Measurements from ENCODE around the gene LRCH1. TPM values are rescaled to one million over a fixed set of nuclear protein-coding genes. Genes with fewer than 3 reads are reported as not detected.

LRCH1 gene
- total and polyA plus RNA-seq, 7 donors = 1.7 to 7.9 (median 4.1) TPM

DNA sequence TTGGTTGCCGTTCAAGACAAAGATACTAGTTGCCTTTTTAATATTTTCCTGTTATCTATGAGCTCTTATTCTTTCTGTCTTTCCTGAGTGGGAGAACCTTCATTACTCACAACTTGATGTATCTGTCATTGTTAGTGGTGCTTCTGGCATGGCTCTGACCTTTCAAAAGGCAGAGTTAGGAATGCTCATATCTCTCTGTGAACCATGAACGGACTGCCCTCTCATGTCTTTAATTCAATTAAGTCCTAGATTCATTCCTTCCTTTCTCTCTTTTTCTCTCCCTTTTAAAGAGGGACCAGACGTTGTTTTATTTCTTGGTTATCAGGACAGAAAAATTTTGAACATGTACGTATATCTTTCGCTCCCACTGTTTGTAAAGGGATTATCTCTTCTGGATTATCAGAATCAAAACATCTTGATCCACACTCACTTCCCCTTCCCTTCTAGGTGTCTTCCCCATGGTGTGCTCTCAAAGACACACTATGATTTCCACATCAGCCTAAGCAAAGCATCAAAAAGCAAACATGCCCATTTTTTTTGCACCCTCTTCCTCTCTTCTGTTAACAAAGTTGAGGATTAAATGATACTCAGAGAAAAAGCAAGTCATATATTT lies 90.3 kb downstream of the LRCH1 start:
- peaks cover 48% of the 10 kb centered on the region for H3K4me1 ChIP-seq
- no peaks in the 10 kb centered on the region for H3K9me3 ChIP-seq
- intact Hi-C loops (cut with DNase I) = no loop called here
- TF ChIP-seq, protein P1, sequence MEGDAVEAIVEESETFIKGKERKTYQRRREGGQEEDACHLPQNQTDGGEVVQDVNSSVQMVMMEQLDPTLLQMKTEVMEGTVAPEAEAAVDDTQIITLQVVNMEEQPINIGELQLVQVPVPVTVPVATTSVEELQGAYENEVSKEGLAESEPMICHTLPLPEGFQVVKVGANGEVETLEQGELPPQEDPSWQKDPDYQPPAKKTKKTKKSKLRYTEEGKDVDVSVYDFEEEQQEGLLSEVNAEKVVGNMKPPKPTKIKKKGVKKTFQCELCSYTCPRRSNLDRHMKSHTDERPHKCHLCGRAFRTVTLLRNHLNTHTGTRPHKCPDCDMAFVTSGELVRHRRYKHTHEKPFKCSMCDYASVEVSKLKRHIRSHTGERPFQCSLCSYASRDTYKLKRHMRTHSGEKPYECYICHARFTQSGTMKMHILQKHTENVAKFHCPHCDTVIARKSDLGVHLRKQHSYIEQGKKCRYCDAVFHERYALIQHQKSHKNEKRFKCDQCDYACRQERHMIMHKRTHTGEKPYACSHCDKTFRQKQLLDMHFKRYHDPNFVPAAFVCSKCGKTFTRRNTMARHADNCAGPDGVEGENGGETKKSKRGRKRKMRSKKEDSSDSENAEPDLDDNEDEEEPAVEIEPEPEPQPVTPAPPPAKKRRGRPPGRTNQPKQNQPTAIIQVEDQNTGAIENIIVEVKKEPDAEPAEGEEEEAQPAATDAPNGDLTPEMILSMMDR (IDR thresholded peaks at IDR 0.05) = no peak
- ATAC-seq (no peak), DNase-seq (no peak)
- WGBS, 3 donors = 77 to 90% (median 81%) methylated on average over 5 of the region's 5 CpGs
- no peak overlapping the region for H3K4me3 ChIP-seq
- H3K27ac ChIP-seq = no peak overlapping the region
- no peaks in the 10 kb centered on the region for H3K27me3 ChIP-seq (ENCODE audit: insufficient read depth in 3 of 3, low read length in 2 of 3)
- no peaks in the 10 kb centered on the region for H3K36me3 ChIP-seq (ENCODE audit: insufficient read depth in 1 of 2, low read depth in 1 of 2)

DNA sequence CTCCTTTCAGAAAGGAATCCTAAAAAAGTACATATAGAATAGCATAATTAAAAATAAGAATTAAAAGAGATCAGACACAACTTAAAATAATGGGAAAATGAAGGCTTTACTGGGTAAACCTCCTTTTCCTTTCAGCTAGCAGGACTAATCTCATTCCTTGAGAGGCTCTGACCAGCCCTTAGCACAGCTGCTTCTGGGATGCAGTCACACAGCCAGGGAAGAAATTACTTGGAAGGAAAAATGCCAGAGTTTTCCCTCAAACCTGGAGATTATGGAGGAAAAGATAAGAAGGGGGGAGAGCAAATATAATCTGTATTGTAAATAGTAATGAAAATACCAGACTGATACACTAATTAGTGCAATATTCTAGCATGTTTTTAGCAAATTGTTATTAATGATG lies 91.8 kb downstream of the LRCH1 start:
- peaks cover 39% of the 10 kb centered on the region for H3K4me1 ChIP-seq
- TF ChIP-seq, protein P1 (IDR thresholded peaks at IDR 0.05) = no peak
- intact Hi-C loops (cut with DNase I) = no loop called here
- H3K4me3 ChIP-seq = no peak overlapping the region
- no peak for ATAC-seq
- no peaks in the 10 kb centered on the region for H3K27me3 ChIP-seq (ENCODE audit: insufficient read depth in 3 of 3, low read length in 2 of 3)
- DNase-seq = no peak
- no peak overlapping the region for H3K27ac ChIP-seq
- H3K36me3 ChIP-seq (ENCODE audit: insufficient read depth in 1 of 2, low read depth in 1 of 2) = no peaks in the 10 kb centered on the region
- no peaks in the 10 kb centered on the region for H3K9me3 ChIP-seq

DNA sequence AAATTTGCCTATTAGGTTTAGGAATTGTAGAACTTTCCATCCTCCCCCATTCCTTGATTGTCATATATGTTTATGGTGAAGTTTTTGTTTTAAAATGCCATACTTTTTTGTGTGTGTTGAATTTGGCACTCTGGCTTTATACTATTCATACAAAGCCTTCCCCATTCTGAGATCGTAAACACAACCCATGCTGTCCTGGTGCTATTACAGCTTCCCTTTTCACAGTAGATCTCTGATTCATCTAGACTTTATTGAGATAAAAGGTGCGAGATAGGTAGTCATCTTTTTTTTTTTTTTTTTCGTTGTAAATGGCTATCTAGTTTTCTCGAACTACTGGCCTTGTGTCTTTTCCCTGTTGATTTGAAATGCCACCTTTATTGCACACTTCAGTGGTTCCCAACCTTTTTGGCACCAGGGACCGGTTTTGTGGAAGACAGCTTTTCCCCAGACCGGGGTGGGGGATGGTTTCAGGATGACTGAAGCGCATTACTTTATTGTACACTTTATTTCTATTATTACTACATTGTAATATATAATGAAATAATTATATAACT lies 94.6 kb downstream of the LRCH1 start:
- WGBS, 3 donors = 81 to 85% (median 81%) methylated on average over 7 of the region's 7 CpGs
- intact Hi-C loops (cut with DNase I) = no loop called here
- H3K9me3 ChIP-seq = no peaks in the 10 kb centered on the region
- TF ChIP-seq, protein P1 (IDR thresholded peaks at IDR 0.05) = no peak
- H3K4me3 ChIP-seq = no peak overlapping the region
- no peaks in the 10 kb centered on the region for H3K27me3 ChIP-seq (ENCODE audit: insufficient read depth in 3 of 3, low read length in 2 of 3)
- H3K27ac ChIP-seq = no peak overlapping the region
- ATAC-seq (no peak), DNase-seq (no peak)
- H3K4me1 ChIP-seq = peaks cover 23% of the 10 kb centered on the region
- H3K36me3 ChIP-seq (ENCODE audit: insufficient read depth in 1 of 2, low read depth in 1 of 2) = no peaks in the 10 kb centered on the region

DNA sequence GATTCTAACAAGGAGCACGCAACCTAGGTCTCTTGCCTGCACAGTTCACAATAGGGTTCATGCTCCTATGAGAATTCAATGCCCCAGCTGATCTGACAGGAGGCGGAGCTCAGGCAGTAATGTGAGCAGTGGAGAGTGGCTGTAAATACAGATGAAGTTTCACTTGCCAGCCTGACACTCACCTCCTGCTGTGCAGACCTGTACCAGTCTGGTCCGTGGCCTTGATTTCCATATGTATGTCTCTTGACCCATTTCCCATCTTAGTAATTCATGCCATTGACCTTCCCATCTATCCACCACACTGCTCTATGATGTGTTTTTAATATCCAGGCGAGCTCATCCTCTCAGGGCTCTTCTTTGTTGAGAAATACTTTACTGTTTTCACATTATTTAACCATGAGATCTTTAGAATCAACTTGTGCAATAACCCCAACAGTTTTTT lies 95.2 kb downstream of the LRCH1 start:
- peaks cover 18% of the 10 kb centered on the region for H3K4me1 ChIP-seq
- no peak overlapping the region for H3K27ac ChIP-seq
- H3K4me3 ChIP-seq = no peak overlapping the region
- no peaks in the 10 kb centered on the region for H3K36me3 ChIP-seq (ENCODE audit: insufficient read depth in 1 of 2, low read depth in 1 of 2)
- no peaks in the 10 kb centered on the region for H3K9me3 ChIP-seq
- 70 to 81% (median 75%) methylated on average over 4 of the region's 4 CpGs for WGBS, 3 donors
- ATAC-seq (peak in 1 of 4 donors; percentile 21), DNase-seq (no peak)
- H3K27me3 ChIP-seq (ENCODE audit: insufficient read depth in 3 of 3, low read length in 2 of 3) = no peaks in the 10 kb centered on the region
- intact Hi-C loops (cut with DNase I) = no loop called here
- TF ChIP-seq, protein P1 (IDR thresholded peaks at IDR 0.05) = no peak

DNA sequence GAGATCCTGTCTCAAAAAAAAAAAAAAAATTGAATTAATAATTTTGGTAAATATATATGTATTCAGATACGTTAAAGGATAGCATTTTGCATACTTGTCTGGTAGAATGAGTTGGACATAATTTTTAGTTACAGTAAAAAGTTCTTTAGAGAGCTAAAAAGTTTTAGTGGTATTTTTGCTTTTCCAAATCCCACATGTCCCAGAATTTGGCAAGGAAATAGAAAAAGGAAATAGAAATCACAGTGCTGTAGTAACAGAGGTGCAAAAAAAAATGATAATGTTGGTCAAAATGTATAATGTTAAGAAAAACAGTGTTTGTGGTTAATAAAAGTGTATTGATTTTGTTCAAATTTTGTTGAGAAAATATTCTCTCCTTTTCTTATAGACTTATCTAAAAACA lies 96.8 kb downstream of the LRCH1 start:
- no peak for ATAC-seq
- WGBS, 3 donors = 69 to 76% (median 71%) methylated on average over 1 of the region's 1 CpG

More for the DNA sequence above, 96.8 kb downstream of the LRCH1 start:
- no peak for DNase-seq
- TF ChIP-seq, protein P1 (IDR thresholded peaks at IDR 0.05) = no peak
- no peaks in the 10 kb centered on the region for H3K36me3 ChIP-seq (ENCODE audit: insufficient read depth in 1 of 2, low read depth in 1 of 2)
- H3K4me1 ChIP-seq = peaks cover 13% of the 10 kb centered on the region
- H3K4me3 ChIP-seq = no peak overlapping the region
- intact Hi-C loops (cut with DNase I) = no loop called here
- H3K27ac ChIP-seq = no peak overlapping the region
- no peaks in the 10 kb centered on the region for H3K27me3 ChIP-seq (ENCODE audit: insufficient read depth in 3 of 3, low read length in 2 of 3)
- no peaks in the 10 kb centered on the region for H3K9me3 ChIP-seq

Measured in psoas muscle (tissue), 8 donors.